Chondrocyte (in vitro differentiated cells): ENCODE data around the gene COBL. TPM values are rescaled to one million over a fixed set of nuclear protein-coding genes. Genes with fewer than 3 reads are reported as not detected.

Experiments used
- DNase-seq: peaks from one replicate; pipeline ENCODE4 v3.0.0; 2021; ENCODE audit warnings: mixed read lengths, low spot score
- H3K27ac Mint-ChIP-seq: one replicate; pipeline ENCODE4 v1.8.0; 2021; ENCODE audit warnings: mild to moderate bottlenecking, moderate library complexity, mixed read lengths; ENCODE audit not compliant: unreplicated experiment
- H3K27me3 Mint-ChIP-seq: 2 replicates; pipeline ENCODE4 v1.8.0; 2021; ENCODE audit warnings: low read depth, mixed read lengths
- H3K36me3 Mint-ChIP-seq: 2 replicates; pipeline ENCODE4 v1.8.0; 2021; ENCODE audit warnings: low read depth, mixed read lengths
- H3K4me1 Mint-ChIP-seq: 2 replicates; pipeline ENCODE4 v1.8.0; 2021; ENCODE audit warnings: low read depth, mild to moderate bottlenecking, mixed read lengths
- H3K4me3 Mint-ChIP-seq: one replicate; pipeline ENCODE4 v1.8.0; 2021; ENCODE audit warnings: mild to moderate bottlenecking, moderate library complexity, mixed read lengths; ENCODE audit not compliant: unreplicated experiment
- H3K9me3 Mint-ChIP-seq: 2 replicates; pipeline ENCODE4 v1.8.0; 2021; ENCODE audit warnings: low read depth, mixed read lengths
- CTCF ChIP-seq: fragments of 200-600 bp; sonication (generic); IDR thresholded peaks from 2 replicates; pipeline ENCODE4 v1.5.0; 2021; ENCODE audit warnings: antibody characterized with exemption, mild to moderate bottlenecking, moderate library complexity
- total RNA-seq: library from RNA; stranded (reverse); gene quantifications from 3 replicates; pipeline ENCODE4 v1.2.1, GENCODE V29; 2021

The COBL gene
- total RNA-seq, 1 donor from 2014 or later = 0.17 TPM

GRCh38 chr7:51250512-51250911, 66.1 kb downstream of the COBL start:
- Mint-ChIP-seq H3K9me3 (no peaks in the 10 kb centered on the region), H3K4me3 (no peak overlapping the region), H3K36me3 (no peaks in the 10 kb centered on the region), H3K27ac (no peak overlapping the region), H3K27me3 (peaks cover 17% of the 10 kb centered on the region), H3K4me1 (peaks cover 4% of the 10 kb centered on the region)
- no peak for TF ChIP-seq CTCF
- no peak for DNase-seq

- TF ChIP-seq CTCF = no peak
- no peaks in the 10 kb centered on the region for H3K9me3 Mint-ChIP-seq
- no peaks in the 10 kb centered on the region for H3K36me3 Mint-ChIP-seq
Observed at GRCh38 chr7:51249991-51250390, 66.6 kb downstream of the COBL start.

GRCh38 chr7:51249187-51249945, 67.2 kb downstream of the COBL start:
- H3K4me3 Mint-ChIP-seq = no peak overlapping the region
- no peak for DNase-seq
- peaks cover 20% of the 10 kb centered on the region for H3K27me3 Mint-ChIP-seq
- no peak for TF ChIP-seq CTCF
- H3K4me1 Mint-ChIP-seq = peaks cover 4% of the 10 kb centered on the region
- H3K27ac Mint-ChIP-seq = no peak overlapping the region
- H3K36me3 Mint-ChIP-seq = no peaks in the 10 kb centered on the region
- H3K9me3 Mint-ChIP-seq = no peaks in the 10 kb centered on the region

More at GRCh38 chr7:51249991-51250390, 66.6 kb downstream of the COBL start:
- H3K4me3 Mint-ChIP-seq = no peak overlapping the region
- H3K27ac Mint-ChIP-seq = no peak overlapping the region
- no peak for DNase-seq
- peaks cover 20% of the 10 kb centered on the region for H3K27me3 Mint-ChIP-seq
- peaks cover 4% of the 10 kb centered on the region for H3K4me1 Mint-ChIP-seq

- Mint-ChIP-seq H3K27ac (no peak overlapping the region), H3K36me3 (no peaks in the 10 kb centered on the region), H3K27me3 (peaks cover 11% of the 10 kb centered on the region), H3K9me3 (no peaks in the 10 kb centered on the region), H3K4me1 (peaks cover 4% of the 10 kb centered on the region), H3K4me3 (no peak overlapping the region)
- no peak for TF ChIP-seq CTCF
- no peak for DNase-seq
Observed at GRCh38 chr7:51246258-51247245, 70.1 kb downstream of the COBL start.

GRCh38 chr7:51244885-51245284, 71.7 kb downstream of the COBL start:
- H3K9me3 Mint-ChIP-seq = no peaks in the 10 kb centered on the region
- H3K27ac Mint-ChIP-seq = no peak overlapping the region

More at GRCh38 chr7:51244885-51245284, 71.7 kb downstream of the COBL start:
- H3K4me1 Mint-ChIP-seq = peaks cover 4% of the 10 kb centered on the region
- no peak overlapping the region for H3K4me3 Mint-ChIP-seq
- TF ChIP-seq CTCF = no peak
- H3K36me3 Mint-ChIP-seq = no peaks in the 10 kb centered on the region
- peaks cover 15% of the 10 kb centered on the region for H3K27me3 Mint-ChIP-seq
- no peak for DNase-seq
